Neural progenitor cell (in vitro differentiated cells): ENCODE results near the gene ZNF638. TPM values are rescaled to one million over a fixed set of nuclear protein-coding genes. Genes with fewer than 3 reads are reported as not detected.

Source experiments
- DNase-seq: peaks from one replicate; pipeline ENCODE4 v3.0.0-alpha.2; 2016; ENCODE audit warnings: low spot score
- H2AFZ ChIP-seq: fragments of 200-600 bp; sonication (generic); replicated peaks from 2 replicates; pipeline ENCODE4 v1.6.1; 2016; ENCODE audit warnings: antibody characterized with exemption
- H3F3A ChIP-seq: fragments of 200-600 bp; sonication (generic); 2 replicates; pipeline ENCODE4 v1.6.1; 2016; ENCODE audit warnings: antibody characterized with exemption, low read depth
- H3K27ac ChIP-seq: fragments of 200-600 bp; sonication (generic); 2 replicates; pipeline ENCODE4 v1.5.1; 2016; ENCODE audit warnings: mild to moderate bottlenecking
- H3K27me3 ChIP-seq: fragments of 200-600 bp; sonication (generic); 2 replicates; pipeline ENCODE4 v1.6.1; 2016; ENCODE audit warnings: mild to moderate bottlenecking, moderate library complexity
- H3K36me3 ChIP-seq: fragments of 200-600 bp; sonication (generic); 2 replicates; pipeline ENCODE4 v1.5.1; 2016
- H3K4me1 ChIP-seq: fragments of 200-600 bp; sonication (generic); 2 replicates; pipeline ENCODE4 v1.6.1; 2016; ENCODE audit warnings: mixed run types
- H3K4me2 ChIP-seq: fragments of 200-600 bp; sonication (generic); 2 replicates; pipeline ENCODE4 v1.6.1; 2016
- H3K4me3 ChIP-seq: fragments of 200-600 bp; sonication (generic); 2 replicates; pipeline ENCODE4 v1.5.1; 2016
- H3K79me2 ChIP-seq: fragments of 200-600 bp; sonication (generic); 2 replicates; pipeline ENCODE4 v1.6.1; 2016; ENCODE audit warnings: low read depth
- H3K9ac ChIP-seq: fragments of 200-600 bp; sonication (generic); 2 replicates; pipeline ENCODE4 v1.6.1; 2016
- H3K9me3 ChIP-seq: fragments of 200-600 bp; sonication (generic); 2 replicates; pipeline ENCODE4 v1.5.1; 2016; ENCODE audit warnings: low read depth
- H4K20me1 ChIP-seq: fragments of 200-600 bp; sonication (generic); 2 replicates; pipeline ENCODE4 v1.6.1; 2016; ENCODE audit warnings: low read depth
- H3K27ac Mint-ChIP-seq: 3 replicates; pipeline ENCODE4 v1.8.0; 2021; ENCODE audit warnings: mixed read lengths
- H3K27me3 Mint-ChIP-seq: 2 replicates; pipeline ENCODE4 v1.8.0; 2022; ENCODE audit warnings: low read depth, mild to moderate bottlenecking, inconsistent platforms, moderate library complexity, mixed read lengths; ENCODE audit not compliant: insufficient read depth
- H3K36me3 Mint-ChIP-seq: 3 replicates; pipeline ENCODE4 v1.8.0; 2021; ENCODE audit warnings: mixed read lengths
- H3K4me1 Mint-ChIP-seq: 3 replicates; pipeline ENCODE4 v1.8.0; 2021; ENCODE audit warnings: mixed read lengths
- H3K4me3 Mint-ChIP-seq: 3 replicates; pipeline ENCODE4 v1.8.0; 2021; ENCODE audit warnings: mild to moderate bottlenecking, moderate library complexity, mixed read lengths
- H3K9me3 Mint-ChIP-seq: 3 replicates; pipeline ENCODE4 v1.8.0; 2020; ENCODE audit warnings: mixed read lengths
- CTCF ChIP-seq: fragments of 200-600 bp; sonication (generic); IDR thresholded peaks from 2 replicates; pipeline ENCODE4 v1.5.1; 2017; ENCODE audit warnings: antibody characterized with exemption, mild to moderate bottlenecking
- EZH2 ChIP-seq: fragments of 200-600 bp; sonication (generic); IDR thresholded peaks from 2 replicates; pipeline ENCODE4 v1.6.1; 2017; ENCODE audit warnings: antibody characterized with exemption, mild to moderate bottlenecking, moderate library complexity
- EZH2phosphoT487 ChIP-seq: fragments of 200-600 bp; sonication (generic); IDR thresholded peaks from 2 replicates; pipeline ENCODE4 v1.6.1; 2017; ENCODE audit warnings: antibody characterized with exemption
- total RNA-seq: library from RNA; depleted of rRNA; stranded (reverse); fragments of >200 nt; gene quantifications from 2 replicates; pipeline ENCODE4 v1.2.3, GENCODE V29; 2015; ENCODE audit warnings: low replicate concordance

Gene ZNF638
- total RNA-seq, 1 donor from 2014 or later, result 362 TPM

- H3K27ac Mint-ChIP-seq, result no peak overlapping the region
- peaks cover 54% of the 10 kb centered on the region for H4K20me1 ChIP-seq
- peaks cover 31% of the 10 kb centered on the region for H3K36me3 ChIP-seq
Observed at GRCh38 chr2:71370015-71370414, 38.4 kb downstream of the ZNF638 start.

GRCh38 chr2:71372042-71372441, 40.5 kb downstream of the ZNF638 start:
- TF ChIP-seq CTCF, result no peak
- no peak for TF ChIP-seq EZH2
- TF ChIP-seq EZH2phosphoT487, result no peak
- H3F3A ChIP-seq, result peaks cover 3% of the 10 kb centered on the region
- H3K4me3 ChIP-seq, result no peak overlapping the region
- Mint-ChIP-seq H3K4me3 (no peak overlapping the region), H3K9me3 (no peaks in the 10 kb centered on the region), H3K4me1 (no peaks in the 10 kb centered on the region), H3K36me3 (peaks cover 20% of the 10 kb centered on the region), H3K27ac (no peak overlapping the region), H3K27me3 (no peaks in the 10 kb centered on the region)
- H3K9ac ChIP-seq, result no peak overlapping the region
- DNase-seq, result no peak
- peaks cover 61% of the 10 kb centered on the region for H3K79me2 ChIP-seq
- H3K4me2 ChIP-seq, result no peak overlapping the region
- no peak overlapping the region for H2AFZ ChIP-seq
- H4K20me1 ChIP-seq, result peaks cover 62% of the 10 kb centered on the region
- no peak overlapping the region for H3K27ac ChIP-seq
- H3K36me3 ChIP-seq, result peaks cover 26% of the 10 kb centered on the region
- H3K27me3 ChIP-seq, result no peaks in the 10 kb centered on the region
- H3K4me1 ChIP-seq, result no peaks in the 10 kb centered on the region
- H3K9me3 ChIP-seq, result no peaks in the 10 kb centered on the region

More at GRCh38 chr2:71370015-71370414, 38.4 kb downstream of the ZNF638 start:
- DNase-seq, result no peak
- TF ChIP-seq CTCF, result no peak
- TF ChIP-seq EZH2phosphoT487, result no peak
- TF ChIP-seq EZH2, result no peak
- Histone ChIP-seq H3K9ac (no peak overlapping the region), H3K27me3 (no peaks in the 10 kb centered on the region), H2AFZ (no peak overlapping the region), H3K4me2 (no peak overlapping the region), H3K4me3 (no peak overlapping the region), H3K79me2 (peaks cover 61% of the 10 kb centered on the region), H3K27ac (no peak overlapping the region), H3F3A (peaks cover 3% of the 10 kb centered on the region), H3K9me3 (no peaks in the 10 kb centered on the region), H3K4me1 (no peaks in the 10 kb centered on the region)
- no peaks in the 10 kb centered on the region for H3K4me1 Mint-ChIP-seq
- no peaks in the 10 kb centered on the region for H3K27me3 Mint-ChIP-seq
- peaks cover 21% of the 10 kb centered on the region for H3K36me3 Mint-ChIP-seq
- no peak overlapping the region for H3K4me3 Mint-ChIP-seq
- no peaks in the 10 kb centered on the region for H3K9me3 Mint-ChIP-seq

- no peaks in the 10 kb centered on the region for H3K9me3 ChIP-seq
- H3K4me3 Mint-ChIP-seq, result no peak overlapping the region
- no peak overlapping the region for H3K27ac Mint-ChIP-seq
- peaks cover 25% of the 10 kb centered on the region for H3K36me3 ChIP-seq
- peaks cover under 1% of the 10 kb centered on the region for H3F3A ChIP-seq
- TF ChIP-seq EZH2 (no peak), CTCF (no peak), EZH2phosphoT487 (no peak)
- H3K4me3 ChIP-seq, result no peak overlapping the region
- H3K79me2 ChIP-seq, result peaks cover 32% of the 10 kb centered on the region
- no peak for DNase-seq
- no peaks in the 10 kb centered on the region for H3K4me1 Mint-ChIP-seq
- H3K27me3 Mint-ChIP-seq, result no peaks in the 10 kb centered on the region
- H3K4me2 ChIP-seq, result no peak overlapping the region
- H3K9me3 Mint-ChIP-seq, result no peaks in the 10 kb centered on the region
- H3K4me1 ChIP-seq, result no peaks in the 10 kb centered on the region
- H3K27ac ChIP-seq, result peak overlapping the region; percentile 26
- peaks cover 36% of the 10 kb centered on the region for H3K36me3 Mint-ChIP-seq
- no peak overlapping the region for H3K9ac ChIP-seq
- no peak overlapping the region for H2AFZ ChIP-seq
- no peaks in the 10 kb centered on the region for H3K27me3 ChIP-seq
- H4K20me1 ChIP-seq, result peaks cover 26% of the 10 kb centered on the region
Observed at GRCh38 chr2:71379086-71379485, 47.5 kb downstream of the ZNF638 start.
